Stimulated activated naive CD4-positive, alpha-beta T cell treated with Interleukin-2 at 50 U/mL for 16 hours (primary cell): ENCODE measurements around the gene ARHGDIA.

Source experiments
- DNase-seq: peaks from one replicate; lab custom pipeline; 2025; lab: John Stamatoyannopoulos, UW

The ARHGDIA gene

DNA sequence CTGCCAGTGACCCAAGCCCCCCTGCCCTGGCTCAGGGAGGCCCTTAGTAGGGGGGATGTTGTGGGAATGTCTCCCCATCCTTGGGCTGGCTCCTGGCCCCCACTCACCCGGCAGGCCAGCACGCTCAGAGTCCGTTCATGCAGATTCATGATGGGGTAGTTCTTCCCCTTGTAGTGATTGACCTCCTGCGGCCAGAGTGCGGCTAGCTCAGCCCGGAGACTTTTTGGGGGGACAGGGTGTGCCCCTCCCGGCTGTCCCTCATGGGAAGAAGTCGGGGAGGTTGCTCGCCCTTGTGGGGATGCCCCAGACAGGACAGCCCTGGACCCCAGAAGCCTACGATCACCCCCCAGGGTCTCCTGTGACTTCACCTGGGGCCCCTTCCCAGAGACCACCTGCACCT lies 34.9 kb upstream of the ARHGDIA start:
- DNase-seq = no peak

DNA sequence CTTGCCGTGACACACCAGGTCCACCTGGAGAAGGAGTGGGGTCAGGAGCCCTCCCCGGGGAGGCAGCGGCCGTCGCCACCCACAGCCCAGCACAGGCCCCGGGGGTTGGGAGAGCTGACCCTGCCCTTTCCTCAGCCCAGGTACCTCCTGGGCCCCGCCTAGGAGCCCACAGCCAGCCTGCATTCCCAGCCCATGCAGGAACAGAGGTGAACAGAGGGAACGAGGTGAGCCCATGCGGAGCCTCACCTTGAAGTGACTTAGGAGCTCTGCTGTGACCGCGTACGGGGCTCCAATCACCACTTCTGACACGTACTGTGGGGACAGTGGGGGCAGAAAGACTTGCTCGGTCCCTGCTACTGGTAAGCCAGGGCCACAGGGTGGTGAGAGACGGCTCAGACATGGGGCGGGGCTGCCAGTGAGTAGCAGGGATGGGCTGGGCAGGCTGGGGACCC lies 34.3 kb upstream of the ARHGDIA start:
- DNase-seq = no peak

DNA sequence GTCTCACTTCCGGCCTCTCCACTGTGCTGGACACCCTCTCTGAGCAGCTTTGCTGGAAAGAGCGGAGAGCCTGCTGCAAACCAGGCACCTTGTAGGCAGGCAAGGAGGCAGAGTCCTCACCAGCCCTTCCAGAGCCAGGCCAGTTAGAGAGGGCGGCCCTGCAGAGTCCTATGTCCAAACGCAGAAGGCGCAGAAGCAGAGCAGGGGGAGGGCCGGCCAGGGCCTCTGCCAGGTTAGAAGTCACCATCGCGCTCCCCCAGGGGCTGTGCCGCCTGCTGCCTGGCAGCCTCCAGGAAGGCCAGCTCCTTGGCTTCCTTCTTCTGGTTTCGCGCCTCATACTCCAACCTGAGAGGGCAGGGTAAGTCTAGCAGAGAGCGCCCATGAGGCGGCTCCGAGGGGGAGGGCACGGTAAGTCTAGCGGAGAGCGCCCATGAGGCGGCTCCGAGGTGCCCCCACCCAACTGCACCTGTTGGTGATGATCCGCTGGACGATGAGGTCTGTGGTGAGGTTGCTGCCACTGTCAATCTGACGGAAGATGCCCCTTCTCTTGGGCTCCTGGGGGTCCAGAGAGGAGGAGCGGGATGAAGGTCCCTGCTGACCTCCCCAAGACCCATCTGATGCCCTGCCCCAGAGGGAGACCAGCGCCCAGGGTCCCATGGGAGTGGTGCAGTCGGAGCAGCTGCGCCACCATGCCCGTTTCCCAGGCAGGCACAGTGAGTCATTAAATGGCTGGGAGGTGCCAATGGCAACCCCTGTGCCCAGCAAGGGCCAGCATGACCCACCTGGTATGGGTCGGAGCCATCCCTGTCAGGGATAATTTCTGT lies 33.7 kb upstream of the ARHGDIA start:
- no peak for DNase-seq

DNA sequence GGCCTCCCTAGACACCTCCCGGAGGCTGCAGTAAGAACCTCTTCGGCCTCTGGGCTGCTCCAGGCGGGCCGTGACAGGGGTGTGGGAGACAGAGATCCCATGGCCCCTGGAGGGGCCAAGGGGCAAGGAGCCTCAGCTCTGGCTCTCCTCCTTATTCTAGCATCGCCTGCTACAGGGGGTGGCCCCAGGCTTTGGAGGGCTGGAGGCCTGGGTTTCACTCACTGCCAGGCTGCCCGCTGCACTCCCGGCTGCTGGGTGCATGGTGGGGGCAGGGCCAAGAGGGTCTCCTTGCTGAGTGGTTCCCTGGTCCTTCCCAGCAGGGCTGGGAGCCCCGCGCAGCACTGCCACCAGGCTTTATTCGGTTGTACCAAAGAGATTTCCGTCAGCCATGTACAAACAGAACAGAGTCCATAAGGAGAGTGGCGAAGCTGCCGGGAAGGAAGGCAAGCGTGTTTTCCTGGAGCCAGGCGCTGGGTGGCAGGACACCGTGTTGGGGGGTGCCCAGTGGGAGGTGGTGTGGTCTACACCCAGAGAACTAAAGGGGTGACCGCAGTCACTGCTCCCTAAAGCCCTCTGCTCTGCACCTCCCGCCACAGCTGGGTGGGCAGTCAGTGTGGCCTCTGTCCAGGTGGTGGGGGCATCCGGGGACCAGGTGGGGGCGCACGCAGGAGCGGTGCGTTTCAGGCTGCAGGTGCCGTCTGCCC lies 32.9 kb upstream of the ARHGDIA start:
- DNase-seq = no peak

DNA sequence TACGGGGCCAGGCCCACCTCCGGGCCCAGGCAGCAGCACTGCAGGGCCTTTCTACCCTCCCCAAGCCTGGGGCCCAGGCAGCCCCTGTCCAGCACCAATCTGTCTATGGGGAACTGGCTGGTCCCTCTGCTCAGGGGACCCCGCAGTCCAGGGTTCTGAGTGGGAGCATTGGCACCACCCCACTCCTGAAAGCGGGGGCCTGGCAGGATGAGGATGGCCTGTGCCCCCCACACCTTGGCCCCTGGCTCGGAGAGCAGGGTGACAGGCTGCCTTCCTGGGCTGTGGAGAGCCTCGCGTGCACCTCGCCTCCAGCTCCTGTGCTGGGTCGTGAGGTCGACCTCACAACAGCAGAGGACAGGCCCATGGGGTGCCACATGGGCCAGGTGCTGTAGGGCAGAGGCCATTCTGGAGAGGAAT lies 32.3 kb upstream of the ARHGDIA start:
- DNase-seq = no peak

DNA sequence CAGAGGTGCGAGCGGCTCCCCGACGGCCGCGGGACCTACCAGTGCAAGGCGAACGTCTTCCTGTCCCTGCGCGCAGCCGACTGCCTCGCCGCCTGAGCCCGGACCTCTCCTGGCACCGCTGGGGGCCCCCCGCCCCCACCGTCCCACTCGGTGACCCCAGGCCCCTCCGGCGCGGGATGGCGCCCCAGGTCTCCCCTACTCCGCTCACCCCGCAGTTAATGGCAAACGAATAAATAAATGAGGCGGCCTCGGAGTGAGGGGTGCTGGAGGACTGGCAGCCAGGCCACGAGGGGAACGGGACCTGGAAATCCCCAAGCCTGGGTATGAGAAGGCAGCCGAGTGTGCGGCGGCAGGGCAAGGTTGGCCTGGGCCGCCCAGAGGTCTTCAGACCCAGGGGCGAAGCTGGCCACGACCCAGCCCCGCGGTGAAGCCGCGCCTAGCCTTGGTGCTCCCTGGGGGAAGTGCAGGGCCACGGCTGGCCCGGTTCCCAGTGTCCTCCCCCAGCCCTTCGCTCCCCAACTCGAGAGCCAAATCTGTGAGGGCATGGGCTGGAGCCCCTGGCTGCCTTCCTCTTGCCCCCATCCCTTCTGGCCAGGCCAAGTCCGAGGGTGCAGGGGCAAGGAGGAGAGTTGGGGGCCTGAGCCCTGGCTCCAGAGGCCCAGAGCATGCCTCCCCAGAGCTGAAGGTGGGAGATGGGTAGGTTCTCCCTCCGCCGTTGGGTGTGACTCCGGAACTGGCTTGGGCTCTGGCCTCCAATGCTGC lies 31.7 kb upstream of the ARHGDIA start:
- DNase-seq = no peak

DNA sequence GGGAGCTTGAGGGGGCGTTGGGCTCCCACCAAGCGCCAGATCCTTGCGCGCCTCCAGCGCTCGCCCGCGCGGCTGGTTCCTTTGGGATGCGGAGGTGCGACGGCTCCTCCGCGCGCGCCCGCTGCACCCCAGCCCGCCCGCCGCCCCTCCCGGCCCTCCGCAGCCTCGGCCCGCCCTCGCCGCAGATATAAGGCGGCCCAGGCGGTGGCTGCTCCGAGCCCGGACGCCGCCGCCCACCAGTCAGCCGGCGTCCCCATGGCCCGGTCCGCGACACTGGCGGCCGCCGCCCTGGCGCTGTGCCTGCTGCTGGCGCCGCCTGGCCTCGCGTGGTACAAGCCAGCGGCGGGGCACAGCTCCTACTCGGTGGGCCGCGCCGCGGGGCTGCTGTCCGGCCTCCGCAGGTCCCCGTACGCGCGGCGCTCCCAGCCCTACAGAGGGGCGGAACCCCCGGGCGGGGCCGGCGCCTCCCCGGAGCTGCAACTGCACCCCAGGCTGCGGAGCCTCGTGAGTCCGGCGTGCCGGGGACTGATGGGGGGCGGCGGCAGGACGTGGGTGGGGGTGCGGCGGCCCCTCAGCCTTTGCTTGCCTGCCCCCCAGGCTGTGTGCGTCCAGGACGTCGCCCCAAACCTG lies 31.0 kb upstream of the ARHGDIA start, which contains the start of gene NPB:
NPB (plus strand) TSS at position 216 of the 630 bp plus-strand sequence; CDS start at position 256, 40 bp downstream.
- no peak for DNase-seq

DNA sequence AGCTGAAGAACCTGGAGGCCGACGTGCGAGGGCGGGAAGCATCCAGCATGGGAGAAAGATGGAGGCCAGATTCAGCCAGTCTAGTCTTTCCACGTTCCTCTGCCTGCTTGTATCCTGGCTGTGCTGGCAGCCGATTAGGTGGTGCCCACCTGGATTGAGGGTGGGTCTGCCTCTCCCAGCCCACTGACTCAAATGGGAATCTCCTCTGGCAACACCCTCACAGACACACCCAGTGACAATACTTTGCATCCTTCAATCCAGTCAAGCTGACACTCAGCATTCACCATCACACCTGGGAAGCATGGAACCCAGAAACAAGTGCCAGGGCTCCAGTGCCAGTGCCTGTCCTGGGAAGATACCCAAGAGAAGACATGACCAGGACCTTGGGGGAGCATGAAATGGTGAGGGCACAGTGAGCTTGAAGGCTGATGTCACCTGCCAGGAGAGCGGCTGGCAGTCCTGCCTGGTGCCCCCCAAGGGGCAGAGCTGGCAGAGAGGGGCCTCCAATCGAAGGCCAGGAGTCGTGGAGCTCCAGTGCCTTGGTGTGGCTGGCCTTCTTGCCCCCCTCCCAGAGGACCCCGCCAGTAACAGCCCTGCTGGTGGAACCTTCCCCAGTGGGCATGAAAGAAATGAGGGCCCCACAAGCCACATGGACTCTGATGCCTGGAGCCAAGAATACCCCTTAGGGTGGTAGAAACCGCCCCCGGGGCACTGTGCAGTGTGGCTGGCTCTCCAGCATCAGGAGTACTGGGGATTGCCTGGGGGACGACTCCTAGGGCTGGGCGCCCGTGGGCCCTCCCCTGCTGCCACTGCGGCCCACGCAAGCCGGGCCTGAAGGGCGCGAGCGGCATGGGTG lies 30.3 kb upstream of the ARHGDIA start:
- DNase-seq = no peak

DNA sequence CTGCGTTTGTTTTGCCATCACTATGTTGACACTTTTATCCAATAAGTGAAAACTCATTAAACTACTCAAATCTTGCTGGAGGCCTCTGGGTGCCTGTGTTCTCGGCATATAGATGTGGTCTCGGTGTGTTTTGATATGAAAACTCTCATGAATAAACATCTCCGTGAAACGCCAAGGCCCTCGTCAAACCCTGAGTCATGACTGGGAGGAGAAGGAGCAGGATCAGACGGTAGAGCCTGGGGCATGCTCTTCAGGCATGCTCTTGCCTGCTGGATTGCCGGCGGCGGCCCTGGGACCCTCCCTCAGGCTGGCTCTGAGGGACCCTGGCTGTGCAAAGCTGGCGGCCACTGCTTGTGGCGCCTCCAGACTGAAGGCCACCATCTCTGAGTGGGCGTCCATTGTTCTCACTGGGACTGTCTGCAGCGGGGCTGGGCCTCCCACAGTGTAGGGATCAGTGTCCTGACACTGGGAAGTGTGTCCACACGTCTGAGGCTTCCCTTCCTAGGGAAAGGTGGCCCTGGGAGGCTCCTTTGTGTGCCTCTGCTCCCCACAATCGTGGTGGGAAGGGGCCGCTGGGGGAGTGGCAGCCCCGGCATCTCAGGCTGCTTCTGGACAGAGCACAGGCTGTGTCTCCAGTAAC lies 29.2 kb upstream of the ARHGDIA start:
- no peak for DNase-seq

DNA sequence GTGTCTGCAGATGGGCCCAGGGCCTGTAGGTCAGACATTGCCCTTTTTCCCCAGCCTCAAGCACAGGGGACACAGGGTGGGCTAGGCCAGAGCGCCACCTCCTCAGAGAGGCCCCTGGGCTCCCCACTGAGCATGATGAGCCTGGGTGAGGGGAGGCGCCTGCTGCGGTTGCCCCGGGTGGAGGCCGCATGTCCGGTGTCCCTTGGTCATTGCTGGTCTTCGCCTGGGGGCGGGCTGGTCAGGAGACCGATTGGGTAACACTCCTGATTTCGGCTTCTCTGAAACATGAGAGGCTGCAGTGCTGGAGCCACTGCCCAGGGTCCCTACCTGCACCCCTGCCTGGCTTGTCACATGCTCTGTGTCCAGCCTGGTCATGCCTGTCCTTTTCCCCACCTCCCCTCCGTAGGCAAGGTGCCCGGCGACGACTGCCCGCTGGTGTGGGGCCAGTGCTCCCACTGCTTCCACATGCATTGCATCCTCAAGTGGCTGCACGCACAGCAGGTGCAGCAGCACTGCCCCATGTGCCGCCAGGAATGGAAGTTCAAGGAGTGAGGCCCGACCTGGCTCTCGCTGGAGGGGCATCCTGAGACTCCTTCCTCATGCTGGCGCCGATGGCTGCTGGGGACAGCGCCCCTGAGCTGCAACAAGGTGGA lies 28.5 kb upstream of the ARHGDIA start:
- DNase-seq = no peak

DNA sequence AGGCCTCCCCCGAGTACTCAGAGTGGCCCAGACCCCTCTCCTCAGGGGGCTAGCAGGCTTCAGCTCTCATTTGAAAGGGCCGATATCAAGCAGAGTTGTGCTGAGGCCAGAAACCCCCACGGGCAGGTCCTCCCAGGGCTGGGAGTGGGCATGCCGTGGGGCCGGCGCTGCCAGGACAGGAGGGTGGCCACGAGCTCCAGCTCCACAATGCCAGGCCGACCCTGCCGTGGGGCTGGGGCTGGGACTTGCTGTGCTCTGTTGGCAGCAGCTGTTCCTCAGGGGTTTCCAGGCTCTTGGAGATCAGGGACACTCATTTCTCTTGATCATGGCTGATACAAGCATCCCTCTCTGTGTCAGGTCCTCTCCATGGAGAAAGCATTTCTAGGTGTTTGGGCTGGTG lies 27.7 kb upstream of the ARHGDIA start:
- no peak for DNase-seq

DNA sequence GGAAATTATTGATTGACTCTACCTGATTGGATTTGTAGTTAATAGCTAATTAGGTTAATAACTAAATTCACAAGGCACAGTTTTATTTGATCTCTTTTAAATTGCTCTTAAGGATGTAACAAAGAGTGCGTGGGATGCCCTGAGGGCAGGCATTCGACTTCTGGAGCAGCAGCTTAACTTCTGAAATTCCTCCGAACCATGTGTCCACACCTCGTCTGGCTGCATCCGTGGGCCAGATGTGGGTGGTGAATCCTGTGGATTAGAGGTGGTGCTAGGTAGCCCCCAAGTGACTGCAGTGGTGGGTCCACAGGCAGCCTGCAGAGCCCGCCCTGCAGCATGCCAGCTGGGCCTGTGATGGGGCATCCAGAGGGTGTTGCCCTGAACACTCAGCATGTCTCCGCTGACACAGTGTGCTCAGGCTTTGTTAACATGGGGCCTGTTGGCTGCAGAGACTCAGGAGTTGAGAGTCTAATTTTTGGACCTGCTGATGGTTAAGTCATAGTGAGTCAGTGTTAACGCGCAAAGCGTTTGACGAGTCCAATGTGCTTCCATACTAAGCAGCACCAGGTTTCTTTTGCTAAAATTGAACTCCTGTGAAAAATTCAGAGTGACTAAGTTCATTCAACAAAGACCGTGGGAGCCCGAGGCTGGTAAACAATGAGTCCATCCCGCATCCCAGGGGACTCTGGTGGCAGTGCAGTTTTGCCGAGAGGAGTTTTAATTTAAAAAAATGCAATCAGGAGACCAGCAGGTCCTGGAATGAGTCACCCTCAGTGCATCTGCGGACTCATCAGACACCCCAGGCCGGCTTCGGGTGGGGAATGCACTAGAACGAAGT lies 27.1 kb upstream of the ARHGDIA start:
- no peak for DNase-seq

DNA sequence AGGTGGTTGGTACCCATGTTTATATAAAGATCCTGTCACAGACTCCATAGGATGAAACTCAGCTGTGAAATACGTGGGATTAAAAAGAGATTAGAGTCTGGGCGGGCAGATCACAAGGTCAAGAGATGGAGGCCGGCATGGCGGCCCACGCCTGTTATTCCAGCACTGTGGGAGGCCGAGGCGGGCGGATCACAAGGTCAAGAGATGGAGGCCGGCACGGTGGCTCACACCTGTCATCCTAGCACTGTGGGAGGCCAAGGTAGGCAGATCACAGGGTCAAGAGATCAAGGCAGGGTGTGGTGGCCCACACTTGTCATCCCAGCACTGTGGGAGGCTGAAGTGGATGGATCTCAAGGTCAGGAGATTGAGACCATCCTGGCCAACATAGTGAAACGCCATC lies 24.3 kb upstream of the ARHGDIA start:
- DNase-seq = no peak

DNA sequence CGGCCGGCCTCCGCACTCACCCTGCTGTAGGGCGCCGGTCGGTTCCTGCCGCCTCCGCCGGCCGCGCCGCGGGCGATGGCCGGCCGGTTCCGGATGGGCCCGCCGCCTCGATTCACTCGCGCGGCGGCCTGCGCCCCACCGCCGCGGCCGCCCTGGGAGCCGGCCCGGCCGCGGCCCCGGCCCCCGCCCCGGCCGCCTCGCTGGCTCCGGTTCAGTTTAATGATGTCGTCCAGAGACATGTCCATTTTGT lies 20.1 kb upstream of the ARHGDIA start:
- DNase-seq = no peak

DNA sequence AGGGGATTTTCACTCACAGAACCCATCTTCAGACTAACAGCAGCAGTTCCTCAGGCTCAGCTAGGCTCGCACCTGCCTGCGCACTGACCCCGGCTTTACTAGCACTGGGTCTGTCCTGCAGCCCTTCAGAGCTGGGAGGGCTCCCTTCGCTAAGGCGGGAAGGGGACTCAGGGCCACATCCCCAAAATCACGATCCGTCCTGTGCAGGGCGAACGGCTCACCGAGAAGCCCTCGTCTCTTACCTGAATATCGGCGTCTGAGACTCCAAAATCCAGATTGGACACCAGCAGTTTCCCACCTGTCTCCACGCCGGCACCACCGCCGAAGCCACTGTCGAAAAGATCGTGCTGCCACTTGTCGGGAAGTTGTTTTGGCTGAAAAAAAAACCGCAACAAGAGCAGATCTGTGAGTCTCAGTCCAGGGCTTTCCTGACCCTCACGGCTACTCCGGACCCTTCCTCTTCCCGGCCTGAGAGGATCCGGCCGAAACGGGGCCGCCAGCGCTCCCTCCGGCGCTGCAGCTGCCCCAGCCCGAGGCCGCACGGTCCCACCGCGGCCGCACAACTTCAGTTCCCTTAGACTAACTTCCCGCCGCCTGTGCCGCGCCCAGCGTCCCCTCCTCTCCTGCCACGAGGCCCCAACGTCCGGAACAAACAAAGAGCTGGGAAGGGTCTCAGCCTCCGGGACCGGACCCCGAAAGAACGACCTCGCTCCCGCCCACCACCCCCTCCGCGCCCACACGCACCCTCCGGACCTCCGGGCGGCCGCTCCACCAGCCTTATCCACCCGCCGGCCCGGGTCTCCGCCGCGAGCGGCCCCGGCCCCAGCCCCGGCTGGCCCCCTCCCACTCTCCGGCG lies 19.5 kb upstream of the ARHGDIA start:
- DNase-seq = no peak

DNA sequence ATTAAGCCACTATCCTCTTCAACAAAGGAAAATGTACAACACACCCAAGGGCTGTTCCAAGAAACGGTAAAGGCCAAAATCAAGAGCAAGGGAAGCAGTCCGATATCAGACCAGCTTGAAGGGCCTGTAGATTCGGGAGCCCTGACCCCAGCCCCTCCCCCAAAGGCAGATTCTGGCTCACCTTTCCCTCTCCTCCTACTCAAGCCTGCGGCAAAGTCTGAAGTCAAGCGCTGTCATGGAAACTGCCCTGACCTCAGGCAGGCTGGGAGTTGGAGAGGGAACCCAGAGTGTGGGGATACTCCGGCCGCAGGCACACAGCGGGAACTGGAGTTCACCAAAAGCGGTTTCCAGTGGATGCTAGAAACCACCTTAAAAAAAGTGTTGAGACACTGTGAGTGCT lies 18.5 kb upstream of the ARHGDIA start:
- no peak for DNase-seq

DNA sequence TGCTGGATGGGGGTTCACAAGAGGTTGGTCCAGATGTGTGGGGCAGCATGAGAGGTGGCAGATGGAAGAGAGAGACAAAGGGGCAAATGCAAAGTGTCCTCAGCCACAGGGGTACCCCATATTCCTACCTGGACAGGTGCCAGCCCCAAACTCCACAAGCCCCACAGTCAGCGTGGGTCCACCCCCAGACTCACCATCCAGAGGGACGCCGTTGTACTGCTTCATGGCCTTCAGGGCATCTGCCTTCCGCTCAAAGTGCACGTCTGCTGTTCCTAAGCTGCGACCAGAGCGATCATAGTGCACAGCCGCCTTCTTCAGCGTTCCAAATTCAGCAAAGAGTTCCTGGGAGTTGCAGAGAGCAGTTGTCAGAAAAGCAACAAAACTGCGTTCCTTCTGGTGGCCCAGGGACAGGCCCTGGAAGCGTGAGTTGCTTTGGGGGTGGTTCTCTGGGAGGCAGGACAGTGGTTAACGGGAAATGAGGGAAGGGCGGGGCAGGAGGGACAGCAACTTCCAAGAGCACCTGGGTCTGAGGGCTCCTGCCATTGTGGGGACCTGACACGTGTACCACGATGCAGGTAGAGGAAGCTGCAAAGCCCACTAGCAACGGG lies 18.0 kb upstream of the ARHGDIA start:
- DNase-seq = no peak
